ENCODE measurements around the gene ITPR3. TPM values are rescaled to one million over a fixed set of nuclear protein-coding genes. Genes with fewer than 3 reads are reported as not detected.

ITPR3 gene
- polyA plus RNA-seq, 1 of the 3 experiments (the other 2 are of a cell fraction), result 8.1 TPM

GRCh38 chr6:33597551-33598322 is 23.4 kb upstream of the ITPR3 start:
- Histone ChIP-seq H3K79me2 (ENCODE audit: insufficient read depth) (no peaks in the 10 kb centered on the region), H2AFZ (ENCODE audit: low read depth) (no peak overlapping the region), H3K27ac (ENCODE audit: low read depth in 2 of 2, low read length in 1 of 2) (peak overlapping the region in 1 of 2 experiments; percentile 50; a peak in 1 of 4 replicates), H3K36me3 (replicated peaks in 1 of 2; ENCODE audit: control insufficient read depth in 1 of 2, insufficient read depth in 2 of 2, low read length in 1 of 2) (no peaks in the 10 kb centered on the region), H3F3A (replicated peaks; ENCODE audit: insufficient read depth) (no peaks in the 10 kb centered on the region), H3K4me2 (no peak overlapping the region), H3K9me3 (no peaks in the 10 kb centered on the region), H4K20me1 (ENCODE audit: insufficient read depth) (no peaks in the 10 kb centered on the region), H3K4me3 (ENCODE audit: low read depth in 2 of 2, low read length in 1 of 2) (no peak overlapping the region), H3K4me1 (ENCODE audit: control insufficient read depth in 1 of 2, insufficient read depth in 2 of 2, low read depth in 1 of 2, low read length in 1 of 2) (peaks cover 0 to 10% of the 10 kb centered on the region in 2 experiments; a peak in 1 of 4 replicates), H3K9me2 (no peaks in the 10 kb centered on the region), H3K27me3 (ENCODE audit: insufficient read depth) (no peaks in the 10 kb centered on the region), H3K9ac (no peak overlapping the region)
- TF ChIP-seq CTCF (IDR thresholded peaks at IDR 0.05), result no peak
- TF ChIP-seq NFIC (IDR thresholded peaks at IDR 0.05; ENCODE audit: borderline replicate concordance), result no peak
- no peak for TF ChIP-seq SIN3A (IDR thresholded peaks at IDR 0.05; ENCODE audit: borderline replicate concordance, low read depth, low read length)
- POLR2A ChIA-PET, result interaction anchor here (1.0 kb wide), 1 partner anchor 114 kb away, joined by 3 read pairs; the partner anchor contains the start of gene UQCC2
- no peak for DNase-seq
- 77% methylated on average over 4 of the region's 4 CpGs for WGBS (ENCODE audit: low lambda C conversion rate)
- CTCF ChIA-PET, result interaction anchor here (0.9 to 4.9 kb wide), 8 partner anchors 8 to 457 kb away, joined by 4 to 17 read pairs (median 6); no protein-coding TSS in a partner anchor

- ChIA-PET CTCF (interaction anchor here (1.0 to 4.9 kb wide), 6 partner anchors 9 to 103 kb away, joined by 3 to 17 read pairs (median 5); no protein-coding TSS in a partner anchor), POLR2A (no interaction called here)
- 69% methylated on average over 7 of the region's 9 CpGs for WGBS (ENCODE audit: low lambda C conversion rate)
- TF ChIP-seq REST (IDR thresholded peaks at IDR 0.05; ENCODE audit: low read depth, low read length), result no peak
- TF ChIP-seq USF1 (IDR thresholded peaks at IDR 0.05; ENCODE audit: borderline replicate concordance, low read depth), result no peak
- TF ChIP-seq GATA2 (CRISPR knock-in tag; IDR thresholded peaks at IDR 0.05), result no peak
- no peak for TF ChIP-seq FOSL2 (IDR thresholded peaks at IDR 0.05; ENCODE audit: borderline replicate concordance, low read depth)
- no peak for TF ChIP-seq RCOR1 (IDR thresholded peaks at IDR 0.05; ENCODE audit: low read length)
- no peak for TF ChIP-seq TCF12 (IDR thresholded peaks at IDR 0.05)
- TF ChIP-seq SMC3 (IDR thresholded peaks at IDR 0.05; ENCODE audit: low read depth, low read length), result no peak
- no peak for TF ChIP-seq YY1 (IDR thresholded peaks at IDR 0.05; ENCODE audit: low read depth)
- TF ChIP-seq GABPA (IDR thresholded peaks at IDR 0.05; ENCODE audit: low read depth), result no peak
- TF ChIP-seq CTCF (IDR thresholded peaks at IDR 0.05), result no peak
- TF ChIP-seq ZBTB33 (IDR thresholded peaks at IDR 0.05; ENCODE audit: borderline replicate concordance, low read depth), result no peak
- TF ChIP-seq FOXJ3 (CRISPR knock-in tag; IDR thresholded peaks at IDR 0.05), result no peak
Measured at GRCh38 chr6:33599413-33599938, 21.6 kb upstream of the ITPR3 start.

More at GRCh38 chr6:33599413-33599938, 21.6 kb upstream of the ITPR3 start:
- no peak for DNase-seq
- Histone ChIP-seq H3K27ac (ENCODE audit: low read depth in 2 of 2, low read length in 1 of 2) (no peak overlapping the region), H3K9ac (no peak overlapping the region), H3K27me3 (ENCODE audit: insufficient read depth) (no peaks in the 10 kb centered on the region), H3K9me2 (no peaks in the 10 kb centered on the region), H3K79me2 (ENCODE audit: insufficient read depth) (no peaks in the 10 kb centered on the region), H3K9me3 (no peaks in the 10 kb centered on the region), H3K36me3 (replicated peaks in 1 of 2; ENCODE audit: control insufficient read depth in 1 of 2, insufficient read depth in 2 of 2, low read length in 1 of 2) (no peaks in the 10 kb centered on the region), H3F3A (replicated peaks; ENCODE audit: insufficient read depth) (no peaks in the 10 kb centered on the region), H3K4me2 (no peak overlapping the region), H2AFZ (ENCODE audit: low read depth) (no peak overlapping the region), H4K20me1 (ENCODE audit: insufficient read depth) (no peaks in the 10 kb centered on the region), H3K4me3 (ENCODE audit: low read depth in 2 of 2, low read length in 1 of 2) (no peak overlapping the region), H3K4me1 (ENCODE audit: control insufficient read depth in 1 of 2, insufficient read depth in 2 of 2, low read depth in 1 of 2, low read length in 1 of 2) (peaks cover 0 to 10% of the 10 kb centered on the region in 2 experiments; a peak in 1 of 4 replicates)
